HG02588 (cell line): ENCODE data around the gene EXOC4.

Experiments used
- ATAC-seq: cut with Tn5 transposase; IDR thresholded peaks from one replicate; pipeline ENCODE4 v1.9.1; 2021; ENCODE audit warnings: mild to moderate bottlenecking, moderate library complexity; ENCODE audit not compliant: unreplicated experiment

Gene EXOC4

GRCh38 chr7:133853706-133854276 lies 600.9 kb downstream of the EXOC4 start:
- ATAC-seq: no peak

- ATAC-seq: no peak
These were observed 601.9 kb downstream of the EXOC4 start for GRCh38 chr7:133854739-133855138.

- ATAC-seq: no peak
These were observed 604.7 kb downstream of the EXOC4 start for GRCh38 chr7:133857376-133858119.

GRCh38 chr7:133858311-133858710 lies 605.4 kb downstream of the EXOC4 start:
- ATAC-seq: no peak

GRCh38 chr7:133859231-133859630 lies 606.4 kb downstream of the EXOC4 start:
- no peak for ATAC-seq

GRCh38 chr7:133859871-133860450 lies 607.1 kb downstream of the EXOC4 start:
- ATAC-seq: no peak

GRCh38 chr7:133860628-133861335 lies 607.9 kb downstream of the EXOC4 start:
- ATAC-seq: no peak

- no peak for ATAC-seq
These were observed 609.0 kb downstream of the EXOC4 start for GRCh38 chr7:133861876-133862275.

GRCh38 chr7:133863362-133864061 lies 610.6 kb downstream of the EXOC4 start:
- no peak for ATAC-seq

- no peak for ATAC-seq
These were observed 616.7 kb downstream of the EXOC4 start for GRCh38 chr7:133869556-133869955.

GRCh38 chr7:133871757-133872156 lies 618.9 kb downstream of the EXOC4 start:
- no peak for ATAC-seq

GRCh38 chr7:133873187-133873586 lies 620.3 kb downstream of the EXOC4 start:
- ATAC-seq: no peak

- no peak for ATAC-seq
These were observed 620.8 kb downstream of the EXOC4 start for GRCh38 chr7:133873631-133874030.

- no peak for ATAC-seq
These were observed 630.7 kb downstream of the EXOC4 start for GRCh38 chr7:133883591-133883990.

- no peak for ATAC-seq
These were observed 632.3 kb downstream of the EXOC4 start for GRCh38 chr7:133885213-133885612.

- no peak for ATAC-seq
These were observed 633.2 kb downstream of the EXOC4 start for GRCh38 chr7:133886086-133886485.

- no peak for ATAC-seq
These were observed 633.9 kb downstream of the EXOC4 start for GRCh38 chr7:133886797-133887196.

- no peak for ATAC-seq
These were observed 634.6 kb downstream of the EXOC4 start for GRCh38 chr7:133887459-133887858.

- ATAC-seq: no peak
These were observed 635.4 kb downstream of the EXOC4 start for GRCh38 chr7:133888061-133888930.

GRCh38 chr7:133904776-133905175 lies 651.9 kb downstream of the EXOC4 start:
- ATAC-seq: no peak
